Esophagus squamous epithelium (tissue), 4 donors: ENCODE results near the gene PKHD1.

Experiments
- POLR2A ChIP-seq, 4 donors: fragments of 450-650 bp; IDR thresholded peaks; one replicate each; pipeline ENCODE4 v1.6.1; 2017; ENCODE audit warnings: antibody characterized with exemption in 4 of 4, mild to moderate bottlenecking in 4 of 4, moderate library complexity in 3 of 4
- TF ChIP-seq, protein P1 (sequence below), 6 experiments: fragments of 450-650 bp in 4 of 6; fragments of 200-600 bp in 2 of 6; sonication (generic) in 2 of 6; IDR thresholded peaks; one replicate each; pipeline ENCODE4 v1.5.1; 2016 to 2019; ENCODE audit warnings: antibody characterized with exemption in 6 of 6, mild to moderate bottlenecking in 4 of 6, moderate library complexity in 4 of 6

DNA sequence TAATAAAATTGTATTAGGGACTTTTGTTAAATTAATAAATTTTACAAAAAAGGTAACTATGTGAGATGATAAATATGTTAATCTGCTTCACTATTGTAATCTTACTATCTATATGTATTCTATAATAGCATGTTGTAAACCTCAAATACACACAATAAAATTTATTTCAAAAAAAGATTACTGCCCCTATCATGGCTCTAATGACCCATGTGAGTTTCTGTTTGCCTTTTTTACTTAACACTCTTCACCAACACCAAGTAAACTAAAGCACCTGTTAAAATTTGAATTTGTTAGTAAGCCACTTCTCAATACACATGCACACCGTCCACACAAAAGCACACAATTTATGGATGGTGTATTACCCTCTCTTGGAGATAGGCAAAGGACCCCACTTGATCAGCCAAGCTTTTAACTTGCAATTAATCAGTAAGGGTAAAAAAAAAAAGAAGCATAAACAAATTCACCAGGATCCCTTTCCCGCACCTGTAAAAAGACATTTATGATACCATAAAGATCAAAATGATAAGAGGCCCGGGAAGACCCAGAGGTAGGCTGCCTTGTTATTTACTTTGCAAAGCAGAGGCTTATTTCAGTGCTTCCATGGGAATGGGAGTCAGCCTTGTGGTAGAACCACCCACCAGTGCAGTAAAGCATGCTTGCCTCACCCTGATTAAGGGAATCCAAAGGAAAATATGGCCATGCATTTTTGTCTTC lies 28.6 kb upstream of the PKHD1 start:
- TF ChIP-seq, protein P1, sequence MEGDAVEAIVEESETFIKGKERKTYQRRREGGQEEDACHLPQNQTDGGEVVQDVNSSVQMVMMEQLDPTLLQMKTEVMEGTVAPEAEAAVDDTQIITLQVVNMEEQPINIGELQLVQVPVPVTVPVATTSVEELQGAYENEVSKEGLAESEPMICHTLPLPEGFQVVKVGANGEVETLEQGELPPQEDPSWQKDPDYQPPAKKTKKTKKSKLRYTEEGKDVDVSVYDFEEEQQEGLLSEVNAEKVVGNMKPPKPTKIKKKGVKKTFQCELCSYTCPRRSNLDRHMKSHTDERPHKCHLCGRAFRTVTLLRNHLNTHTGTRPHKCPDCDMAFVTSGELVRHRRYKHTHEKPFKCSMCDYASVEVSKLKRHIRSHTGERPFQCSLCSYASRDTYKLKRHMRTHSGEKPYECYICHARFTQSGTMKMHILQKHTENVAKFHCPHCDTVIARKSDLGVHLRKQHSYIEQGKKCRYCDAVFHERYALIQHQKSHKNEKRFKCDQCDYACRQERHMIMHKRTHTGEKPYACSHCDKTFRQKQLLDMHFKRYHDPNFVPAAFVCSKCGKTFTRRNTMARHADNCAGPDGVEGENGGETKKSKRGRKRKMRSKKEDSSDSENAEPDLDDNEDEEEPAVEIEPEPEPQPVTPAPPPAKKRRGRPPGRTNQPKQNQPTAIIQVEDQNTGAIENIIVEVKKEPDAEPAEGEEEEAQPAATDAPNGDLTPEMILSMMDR (IDR thresholded peaks at IDR 0.05): no peak
- no peak for TF ChIP-seq POLR2A (IDR thresholded peaks at IDR 0.05)
